HEK293T (cell line): Measurements from ENCODE around the gene PLCXD3.
A peak's percentile ranks its signal among the peaks of the same experiment; 100 is the strongest.

Source experiments
- CTCF ChIA-PET: fragments of 350-600 bp; formaldehyde crosslinking; extraction: SDS; loops from one replicate; lab custom pipeline; 2021; ENCODE audit warnings: antibody characterized with exemption, inconsistent platforms; lab: Yijun Ruan, JAX
- POLR2A ChIA-PET: fragments of 350-600 bp; formaldehyde crosslinking; extraction: SDS; loops from one replicate; lab custom pipeline; 2020; ENCODE audit warnings: antibody characterized with exemption, inconsistent platforms; lab: Yijun Ruan, JAX
- DNase-seq: peaks from one replicate; pipeline ENCODE4 v3.0.0; 2012; ENCODE audit warnings: mixed read lengths; ENCODE audit errors: extremely low spot score
- ARNT ChIP-seq: fragments of 450-650 bp; IDR thresholded peaks from 2 replicates; pipeline ENCODE4 v1.6.1; 2017; ENCODE audit warnings: mild to moderate bottlenecking
- BHLHE40 ChIP-seq: fragments of 450-650 bp; IDR thresholded peaks from 2 replicates; pipeline ENCODE4 v1.6.1; 2016; ENCODE audit warnings: mild to moderate bottlenecking, moderate library complexity, borderline replicate concordance
- CTBP1 ChIP-seq: fragments of 450-650 bp; IDR thresholded peaks from 2 replicates; pipeline ENCODE4 v1.6.1; 2016; ENCODE audit warnings: borderline replicate concordance
- ELF4 ChIP-seq: fragments of 450-650 bp; IDR thresholded peaks from 2 replicates; pipeline ENCODE4 v1.6.1; 2017; ENCODE audit warnings: antibody characterized with exemption
- FOXA1 ChIP-seq: fragments of 450-650 bp; IDR thresholded peaks from 2 replicates; pipeline ENCODE4 v1.6.1; 2016; ENCODE audit warnings: mild to moderate bottlenecking
- FOXK2 ChIP-seq: fragments of 450-650 bp; IDR thresholded peaks from 2 replicates; pipeline ENCODE4 v1.6.1; 2016; ENCODE audit warnings: mild to moderate bottlenecking
- FOXM1 ChIP-seq: fragments of 450-650 bp; IDR thresholded peaks from 2 replicates; pipeline ENCODE4 v1.6.1; 2017; ENCODE audit warnings: mild to moderate bottlenecking, borderline replicate concordance
- HDGF ChIP-seq: fragments of 450-650 bp; IDR thresholded peaks from 2 replicates; pipeline ENCODE4 v1.6.1; 2017; ENCODE audit warnings: antibody characterized with exemption, borderline replicate concordance
- L3MBTL2 ChIP-seq: fragments of 450-650 bp; conservative IDR thresholded peaks from 2 replicates; pipeline ENCODE4 v1.6.1; 2016; ENCODE audit warnings: mild to moderate bottlenecking
- LEF1 ChIP-seq: fragments of 450-650 bp; IDR thresholded peaks from 2 replicates; pipeline ENCODE4 v1.6.1; 2017; ENCODE audit warnings: mild to moderate bottlenecking, borderline replicate concordance
- NFRKB ChIP-seq: fragments of 450-650 bp; IDR thresholded peaks from 2 replicates; pipeline ENCODE4 v1.6.1; 2016; ENCODE audit warnings: mild to moderate bottlenecking, moderate library complexity
- SP1 ChIP-seq: fragments of 450-650 bp; IDR thresholded peaks from 2 replicates; pipeline ENCODE4 v1.6.1; 2017
- SUZ12 ChIP-seq: fragments of 450-650 bp; IDR thresholded peaks from 2 replicates; pipeline ENCODE4 v1.6.1; 2016; ENCODE audit warnings: mild to moderate bottlenecking
- TARDBP ChIP-seq: fragments of 450-650 bp; IDR thresholded peaks from 2 replicates; pipeline ENCODE4 v1.6.1; 2016
- ZNF384 ChIP-seq: fragments of 450-650 bp; IDR thresholded peaks from 2 replicates; pipeline ENCODE4 v1.6.1; 2016
- TF ChIP-seq, protein P1 (sequence below): fragments of 450-650 bp; IDR thresholded peaks from 2 replicates; pipeline ENCODE4 v1.6.1; 2016

PLCXD3 gene

DNA sequence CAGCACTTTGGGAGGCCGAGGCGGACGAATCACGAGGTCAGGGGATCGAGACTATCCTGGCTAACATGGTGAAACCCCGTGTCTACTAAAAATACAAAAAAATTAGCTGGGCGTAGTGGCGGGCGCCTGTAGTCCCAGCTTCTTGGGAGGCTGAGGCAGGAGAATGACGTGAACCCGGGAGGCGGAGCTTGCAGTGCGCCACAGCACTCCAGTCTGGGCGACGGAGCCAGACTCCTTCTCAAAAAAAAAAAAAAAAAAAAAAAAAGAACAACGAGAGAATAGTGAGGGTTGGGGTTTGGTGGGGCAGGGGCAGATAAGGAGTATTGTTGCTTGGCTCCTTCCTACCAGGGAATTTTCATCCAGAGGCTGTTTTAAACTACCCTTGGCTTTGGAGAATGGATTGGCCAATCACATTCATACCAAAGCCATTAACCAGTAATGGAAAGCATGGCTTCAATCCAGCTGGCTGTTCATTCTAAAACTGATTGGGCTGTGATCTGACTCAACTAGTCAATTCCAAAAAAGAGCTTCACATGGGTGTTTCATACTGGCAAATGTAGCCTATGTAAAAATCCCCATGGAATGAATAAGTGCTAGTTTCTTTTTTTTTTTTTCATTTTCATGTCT is 64.4 kb downstream of the PLCXD3 start:
- no peak for DNase-seq
- TF ChIP-seq NFRKB (no peak), ZNF384 (no peak), BHLHE40 (no peak), FOXK2 (no peak), LEF1 (no peak), SUZ12 (no peak), FOXM1 (no peak), TARDBP (no peak), HDGF (no peak), SP1 (no peak), ARNT (no peak), ELF4 (no peak), CTBP1 (no peak), L3MBTL2 (no peak), FOXA1 (no peak)
- TF ChIP-seq, protein P1, sequence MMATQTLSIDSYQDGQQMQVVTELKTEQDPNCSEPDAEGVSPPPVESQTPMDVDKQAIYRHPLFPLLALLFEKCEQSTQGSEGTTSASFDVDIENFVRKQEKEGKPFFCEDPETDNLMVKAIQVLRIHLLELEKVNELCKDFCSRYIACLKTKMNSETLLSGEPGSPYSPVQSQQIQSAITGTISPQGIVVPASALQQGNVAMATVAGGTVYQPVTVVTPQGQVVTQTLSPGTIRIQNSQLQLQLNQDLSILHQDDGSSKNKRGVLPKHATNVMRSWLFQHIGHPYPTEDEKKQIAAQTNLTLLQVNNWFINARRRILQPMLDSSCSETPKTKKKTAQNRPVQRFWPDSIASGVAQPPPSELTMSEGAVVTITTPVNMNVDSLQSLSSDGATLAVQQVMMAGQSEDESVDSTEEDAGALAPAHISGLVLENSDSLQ, result no peak
- POLR2A ChIA-PET, result no interaction called here
- CTCF ChIA-PET, result no interaction called here

DNA sequence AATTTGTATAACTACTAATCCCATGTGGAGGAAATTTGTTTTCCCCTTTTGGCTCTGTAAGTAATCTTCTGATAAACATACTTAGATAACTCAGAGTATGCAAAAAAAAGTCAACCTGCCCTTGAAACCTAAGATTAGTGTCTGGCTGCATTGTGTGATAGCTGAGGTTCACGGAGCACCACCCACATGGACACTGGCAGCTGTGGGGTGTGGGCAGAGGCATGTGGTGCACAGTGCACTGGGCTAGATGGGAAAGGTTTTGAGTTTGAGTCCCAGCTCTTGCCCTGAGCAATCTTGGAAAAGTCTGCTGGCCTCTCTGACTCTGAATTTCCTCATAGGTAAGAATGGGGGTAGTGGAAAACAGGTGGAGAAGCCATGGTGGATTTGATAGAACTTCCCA is 75.1 kb downstream of the PLCXD3 start:
- TF ChIP-seq SP1, result no peak
- no peak for TF ChIP-seq FOXA1
- TF ChIP-seq L3MBTL2, result no peak
- TF ChIP-seq ARNT, result no peak
- no peak for TF ChIP-seq SUZ12
- no peak for TF ChIP-seq ELF4
- TF ChIP-seq TARDBP, result no peak
- TF ChIP-seq, protein P1, result no peak
- no peak for TF ChIP-seq BHLHE40
- no peak for TF ChIP-seq ZNF384
- no peak for TF ChIP-seq FOXK2
- no peak for TF ChIP-seq HDGF
- no peak for TF ChIP-seq LEF1
- no peak for TF ChIP-seq FOXM1
- no peak for TF ChIP-seq CTBP1
- TF ChIP-seq NFRKB, result no peak
- ChIA-PET POLR2A (no interaction called here), CTCF (no interaction called here)
- DNase-seq, result no peak

DNA sequence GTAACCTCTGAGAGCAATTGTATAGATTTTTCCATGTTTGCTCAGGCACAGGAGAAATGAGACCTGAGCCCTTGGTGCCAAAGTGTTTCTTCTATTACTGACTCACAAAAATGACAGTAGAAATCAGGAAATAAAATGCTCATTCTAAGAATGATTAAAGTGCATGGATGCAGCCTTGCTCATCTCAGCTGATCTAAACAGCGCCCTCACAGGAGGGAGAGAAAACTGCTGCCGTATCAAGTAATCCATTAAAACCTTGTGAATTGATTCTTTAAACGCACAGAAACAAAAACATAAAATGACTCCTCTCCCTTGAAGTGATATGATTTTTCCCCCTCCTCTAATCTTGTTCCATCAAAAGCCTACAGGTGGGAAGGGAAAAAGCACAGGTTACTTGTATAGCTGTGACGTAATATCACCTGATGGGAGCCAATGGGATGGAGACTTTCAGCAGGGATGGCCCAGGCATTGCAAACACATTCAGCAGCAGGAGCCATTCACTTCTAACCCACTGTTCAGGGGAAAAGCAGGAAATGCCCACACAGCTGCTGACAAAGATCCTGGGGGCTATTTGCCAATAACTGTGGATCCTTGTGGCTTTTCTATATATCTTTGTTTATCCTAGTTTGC is 76.7 kb downstream of the PLCXD3 start:
- ChIA-PET CTCF (no interaction called here), POLR2A (no interaction called here)
- DNase-seq, result peak; percentile 19
- TF ChIP-seq LEF1 (no peak), CTBP1 (no peak), ZNF384 (no peak), TARDBP (no peak), FOXA1 (no peak), ELF4 (no peak), SP1 (no peak), FOXM1 (no peak), ARNT (no peak), BHLHE40 (no peak), NFRKB (no peak), HDGF (no peak), SUZ12 (no peak), FOXK2 (no peak), L3MBTL2 (no peak)
- TF ChIP-seq, protein P1, result no peak

- ChIA-PET POLR2A (no interaction called here), CTCF (no interaction called here)
- DNase-seq, result no peak
- TF ChIP-seq FOXK2 (no peak), ZNF384 (no peak), FOXM1 (no peak), HDGF (no peak), ARNT (no peak), SP1 (no peak), NFRKB (no peak), L3MBTL2 (no peak), TARDBP (no peak), BHLHE40 (no peak)
- TF ChIP-seq, protein P1, result no peak
Observed at GRCh38 chr5:41432481-41433253, 77.7 kb downstream of the PLCXD3 start.

GRCh38 chr5:41427505-41427904 is 82.9 kb downstream of the PLCXD3 start:
- POLR2A ChIA-PET, result no interaction called here
- CTCF ChIA-PET, result no interaction called here
- no peak for DNase-seq
- TF ChIP-seq LEF1, result no peak
- TF ChIP-seq BHLHE40, result no peak
- TF ChIP-seq FOXK2, result no peak
- TF ChIP-seq CTBP1, result no peak
- TF ChIP-seq HDGF, result no peak
- no peak for TF ChIP-seq SUZ12
- no peak for TF ChIP-seq TARDBP
- no peak for TF ChIP-seq FOXM1
- TF ChIP-seq ZNF384, result no peak
